ENCODE results near the gene OR2A7.
"Not testable (repeated sequence)": the region's sequence is repeated elsewhere in the genome, so short reads cannot be mapped to it uniquely, and the experiment has no call there.

Gene OR2A7

GRCh38 chr7:144252307-144252706 lies 12.3 kb downstream of the OR2A7 start:
- not testable (repeated sequence) for DNase-seq (ENCODE audit: low spot score)

GRCh38 chr7:144247674-144248330 lies 16.8 kb downstream of the OR2A7 start:
- DNase-seq (ENCODE audit: low spot score): not testable (repeated sequence)

- DNase-seq (ENCODE audit: low spot score): not testable (repeated sequence)
Observed at GRCh38 chr7:144246967-144247366, 17.6 kb downstream of the OR2A7 start.

GRCh38 chr7:144245372-144245771 lies 19.2 kb downstream of the OR2A7 start:
- not testable (repeated sequence) for DNase-seq (ENCODE audit: low spot score)

- not testable (repeated sequence) for DNase-seq (ENCODE audit: low spot score)
Observed at GRCh38 chr7:144239365-144239764, 25.2 kb downstream of the OR2A7 start, which contains the start of gene OR2A42. TSS of gene OR2A42 (minus strand) at chr7:144239605. CDS start at chr7:144232843, 6,762 bp downstream.

- DNase-seq (ENCODE audit: low spot score): not testable (repeated sequence)
Observed at GRCh38 chr7:144238530-144239082, 26.0 kb downstream of the OR2A7 start.

- DNase-seq (ENCODE audit: low spot score): not testable (repeated sequence)
Observed at GRCh38 chr7:144233039-144233438, 31.6 kb downstream of the OR2A7 start.

- not testable (repeated sequence) for DNase-seq (ENCODE audit: low spot score)
Observed at GRCh38 chr7:144231027-144231426, 33.6 kb downstream of the OR2A7 start.

- DNase-seq (ENCODE audit: low spot score): not testable (repeated sequence)
Observed at GRCh38 chr7:144228810-144229209, 35.8 kb downstream of the OR2A7 start.

GRCh38 chr7:144226866-144227265 lies 37.7 kb downstream of the OR2A7 start:
- not testable (repeated sequence) for DNase-seq (ENCODE audit: low spot score)

- DNase-seq (ENCODE audit: low spot score): not testable (repeated sequence)
Observed at GRCh38 chr7:144223675-144224074, 40.9 kb downstream of the OR2A7 start.

GRCh38 chr7:144220531-144220930 lies 44.1 kb downstream of the OR2A7 start:
- not testable (repeated sequence) for DNase-seq (ENCODE audit: low spot score)

- not testable (repeated sequence) for DNase-seq (ENCODE audit: low spot score)
Observed at GRCh38 chr7:144219149-144219548, 45.4 kb downstream of the OR2A7 start.

- DNase-seq (ENCODE audit: low spot score): not testable (repeated sequence)
Observed at GRCh38 chr7:144218581-144218980, 46.0 kb downstream of the OR2A7 start.

GRCh38 chr7:144217200-144217599 lies 47.4 kb downstream of the OR2A7 start:
- DNase-seq (ENCODE audit: low spot score): not testable (repeated sequence)
